Hematopoietic multipotent progenitor cell (in vitro differentiated cells): ENCODE results near the gene ENOX1. TPM values are rescaled to one million over a fixed set of nuclear protein-coding genes. Genes with fewer than 3 reads are reported as not detected.

ENCODE experiments used
- DNase-seq, 3 donors: peaks; one replicate each; pipeline ENCODE4 v3.0.0-alpha.2; 2011 to 2015; ENCODE audit warnings: low read depth in 2 of 3, low spot score in 2 of 3
- total RNA-seq: library from RNA; depleted of rRNA; stranded (reverse); fragments of >200 nt; gene quantifications from one replicate; pipeline ENCODE4 v1.2.3, GENCODE V29; 2012

ENOX1 gene
- total RNA-seq, 1 donor, result 0.54 TPM

DNA sequence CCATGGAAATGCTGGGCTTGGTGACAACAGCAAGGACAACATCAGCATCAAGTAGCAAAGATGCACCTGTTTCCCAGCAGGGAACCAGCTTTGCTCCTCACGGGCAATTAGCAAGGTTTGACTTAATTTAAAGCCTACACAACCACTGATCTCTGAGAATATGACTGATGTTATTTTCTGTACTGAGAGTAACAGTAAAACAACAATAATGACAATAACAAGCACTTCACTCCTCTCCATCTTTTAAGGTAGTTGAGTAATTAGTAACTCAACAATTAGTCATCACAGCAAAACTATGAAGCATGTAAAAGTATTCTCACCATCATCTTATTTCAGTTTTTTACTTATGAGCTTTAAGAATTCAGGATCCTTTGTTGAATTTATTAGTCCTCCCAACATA, 37.3 kb downstream of the ENOX1 start:
- no peak for DNase-seq

- DNase-seq, result no peak
These were observed 42.3 kb downstream of the ENOX1 start for GRCh38 chr13:43744261-43745031.

DNA sequence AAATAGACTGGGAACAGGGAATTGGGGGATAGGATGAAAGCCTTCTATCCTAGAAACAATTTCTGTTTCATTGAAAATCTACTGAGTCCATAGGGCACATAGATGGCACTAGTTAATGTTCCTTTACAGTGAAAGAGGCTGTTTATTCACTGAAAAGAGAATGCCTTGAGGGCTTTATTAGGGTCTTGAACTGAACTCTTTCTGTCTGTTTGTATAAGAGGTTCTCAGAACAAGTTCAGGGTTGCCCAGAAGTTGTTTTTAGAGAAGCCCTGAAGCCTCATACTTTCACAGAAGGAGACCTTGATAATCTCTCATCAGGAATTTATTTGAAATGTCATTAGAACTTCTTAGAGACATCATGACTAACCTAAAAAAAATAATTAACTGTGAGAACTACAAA, 43.9 kb downstream of the ENOX1 start:
- no peak for DNase-seq

- no peak for DNase-seq
These were observed 49.3 kb downstream of the ENOX1 start for GRCh38 chr13:43737392-43737923.

- DNase-seq, result no peak
These were observed 54.0 kb downstream of the ENOX1 start for GRCh38 chr13:43732726-43733125.

DNA sequence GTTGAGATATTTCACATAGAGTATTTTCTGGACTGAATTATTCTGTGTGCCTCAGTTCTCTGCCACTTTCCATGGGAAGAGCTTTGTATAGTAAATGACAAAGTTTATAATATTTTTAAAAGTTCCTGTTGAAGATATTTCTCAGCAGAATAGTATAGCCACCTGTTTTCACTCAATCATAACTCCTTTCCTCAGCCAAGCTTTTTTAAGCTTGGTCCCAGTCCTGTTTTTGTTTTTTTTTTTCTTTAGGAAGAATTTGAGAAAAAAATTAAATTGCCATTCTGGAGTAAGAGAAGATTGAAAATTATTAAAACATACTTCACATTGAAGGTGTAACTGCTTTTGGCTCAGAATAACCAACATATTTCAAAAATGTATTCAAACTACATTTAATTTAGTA, 55.5 kb downstream of the ENOX1 start:
- DNase-seq, result no peak

DNA sequence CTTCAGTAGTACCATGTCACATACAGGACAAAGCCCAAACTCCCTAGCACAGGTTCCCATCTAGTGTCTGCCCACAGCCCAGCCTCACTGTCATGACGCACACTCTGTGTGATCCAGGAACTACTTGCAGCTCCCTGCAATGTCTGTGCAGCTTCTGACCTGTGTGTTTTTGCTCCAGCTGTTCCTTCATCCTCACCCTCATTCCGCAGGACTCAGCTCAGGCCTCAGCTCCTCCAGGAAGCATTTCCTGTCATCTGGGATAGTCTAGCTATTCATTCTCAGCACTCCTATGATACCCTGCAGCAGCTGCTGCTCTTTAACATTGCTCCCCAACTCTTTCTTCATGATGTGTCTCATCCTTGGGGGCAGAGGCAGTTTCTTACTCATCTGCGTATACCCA, 56.1 kb downstream of the ENOX1 start:
- no peak for DNase-seq

DNA sequence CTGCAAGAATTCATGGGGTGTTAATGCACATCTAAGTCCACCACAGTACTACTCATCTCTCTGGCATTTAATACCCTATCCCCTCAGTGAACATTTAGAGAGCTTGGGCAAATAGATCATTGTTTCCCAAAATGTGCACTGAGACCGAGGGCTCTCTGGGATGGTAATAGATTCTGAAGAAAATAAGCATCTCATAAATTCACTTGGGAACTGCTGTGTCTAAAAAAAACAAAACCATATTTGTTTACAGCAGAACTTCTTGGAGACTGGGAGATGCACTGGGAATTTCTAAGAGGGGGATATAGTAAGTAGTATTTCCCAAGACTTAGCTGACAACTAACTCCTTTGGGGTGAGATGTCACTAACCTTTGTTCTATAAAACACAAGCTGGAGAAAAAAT, 58.4 kb downstream of the ENOX1 start:
- no peak for DNase-seq

DNA sequence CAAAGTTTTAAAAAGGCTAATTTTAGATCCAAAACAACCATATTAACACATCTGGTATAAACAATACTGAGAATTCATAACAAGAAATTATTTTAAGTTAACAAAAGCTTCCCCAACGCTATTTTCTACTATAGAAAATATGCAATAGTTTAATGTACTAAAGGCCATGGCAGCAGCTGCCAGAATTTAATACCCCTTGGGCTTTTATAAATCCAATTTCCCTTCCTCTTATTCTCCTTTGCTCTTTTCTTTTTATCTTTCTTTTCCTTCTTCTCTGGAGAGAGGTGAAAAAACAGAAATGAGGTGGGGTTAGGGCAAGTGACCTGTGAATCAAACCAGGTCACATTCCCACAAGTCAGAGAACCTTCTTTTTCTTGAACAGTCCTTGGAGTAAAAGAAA, 58.9 kb downstream of the ENOX1 start:
- no peak for DNase-seq

DNA sequence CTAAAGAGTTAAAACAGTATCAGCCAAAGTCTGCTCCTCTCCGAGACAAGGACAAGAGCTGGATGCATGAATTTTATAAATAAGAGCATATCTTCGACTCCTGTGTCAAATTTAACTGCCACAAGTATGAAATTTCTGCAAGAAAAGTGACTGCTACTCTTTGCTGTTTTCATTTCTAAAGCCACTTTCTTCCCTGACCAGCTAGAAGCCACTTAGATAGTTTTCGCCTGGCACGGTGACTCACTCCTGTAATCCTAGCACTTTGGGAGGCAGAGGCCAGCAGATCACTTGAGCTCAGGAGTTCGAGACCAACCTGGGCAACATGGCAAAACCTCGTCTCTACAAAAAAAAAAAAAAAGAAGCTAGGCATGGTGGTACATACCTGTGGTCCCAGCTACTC, 61.3 kb downstream of the ENOX1 start:
- no peak for DNase-seq

GRCh38 chr13:43720780-43721397, 65.9 kb downstream of the ENOX1 start:
- DNase-seq, result no peak

GRCh38 chr13:43698758-43699157, 88.0 kb downstream of the ENOX1 start:
- no peak for DNase-seq

GRCh38 chr13:43698009-43698408, 88.8 kb downstream of the ENOX1 start:
- no peak for DNase-seq

GRCh38 chr13:43697323-43697722, 89.4 kb downstream of the ENOX1 start:
- DNase-seq, result no peak

DNA sequence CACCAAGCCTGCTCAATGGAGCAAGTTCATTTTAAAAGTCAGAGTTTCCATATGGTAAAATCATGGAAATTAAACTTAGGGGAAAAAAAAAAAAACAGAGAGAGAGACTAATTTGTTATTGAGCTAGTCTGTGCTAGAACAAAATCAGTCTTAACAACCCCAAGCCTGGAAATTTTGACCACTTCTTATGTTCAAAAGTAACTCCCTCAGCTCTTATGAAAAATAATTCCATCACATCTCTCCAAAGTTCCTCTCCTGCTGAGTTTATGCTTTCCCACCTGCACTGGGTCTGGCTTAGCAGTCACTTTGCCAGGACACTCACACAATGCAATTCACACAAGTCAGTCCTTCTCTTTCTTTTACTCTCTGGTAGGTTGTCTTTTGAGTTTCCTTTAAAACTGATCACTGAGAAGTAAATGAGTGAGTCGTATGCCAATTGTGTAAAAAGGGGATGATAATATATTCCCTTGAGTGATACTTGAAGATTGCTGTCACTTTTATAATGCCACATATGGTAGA, 92.6 kb downstream of the ENOX1 start:
- no peak for DNase-seq

DNA sequence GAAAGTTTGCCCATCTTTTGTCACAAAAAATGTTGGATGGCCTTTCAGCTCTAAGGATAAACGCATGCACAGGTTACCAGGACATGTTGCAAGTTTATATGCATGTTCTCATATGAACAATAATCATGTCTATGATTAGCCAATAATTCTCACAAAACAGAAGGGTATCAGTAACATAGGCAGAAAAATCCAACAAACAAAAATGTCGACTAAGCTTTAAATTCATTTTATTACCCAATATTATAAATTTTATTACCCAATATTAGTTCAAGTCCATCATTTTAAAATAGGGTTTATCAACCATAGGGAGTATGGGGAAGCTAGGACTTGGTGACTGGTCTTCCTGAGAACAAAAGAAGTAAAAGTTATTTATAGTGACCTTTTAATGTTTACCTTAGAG, 93.1 kb downstream of the ENOX1 start:
- no peak for DNase-seq

GRCh38 chr13:43688227-43688907, 98.4 kb downstream of the ENOX1 start:
- no peak for DNase-seq

DNA sequence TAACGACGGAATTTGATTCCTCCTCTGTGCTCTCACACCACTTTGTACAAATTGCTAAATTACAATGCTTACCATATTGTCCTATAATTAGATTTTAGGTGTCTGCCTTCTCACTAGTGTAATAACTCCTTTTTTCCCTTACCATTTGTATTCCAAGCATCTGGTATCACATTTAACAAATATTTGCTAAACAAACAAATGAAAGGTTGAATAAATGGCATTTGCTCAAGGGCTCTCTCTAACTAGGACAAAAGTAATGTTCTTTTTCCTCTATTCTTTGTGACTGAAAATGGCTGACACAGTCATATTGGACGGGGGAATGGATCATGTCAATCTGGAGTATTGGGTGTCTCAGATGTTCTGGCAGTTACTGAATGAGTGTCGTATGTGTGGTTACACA, 99.7 kb downstream of the ENOX1 start:
- DNase-seq, result no peak

GRCh38 chr13:43686557-43686956, 100.2 kb downstream of the ENOX1 start:
- DNase-seq, result no peak

DNA sequence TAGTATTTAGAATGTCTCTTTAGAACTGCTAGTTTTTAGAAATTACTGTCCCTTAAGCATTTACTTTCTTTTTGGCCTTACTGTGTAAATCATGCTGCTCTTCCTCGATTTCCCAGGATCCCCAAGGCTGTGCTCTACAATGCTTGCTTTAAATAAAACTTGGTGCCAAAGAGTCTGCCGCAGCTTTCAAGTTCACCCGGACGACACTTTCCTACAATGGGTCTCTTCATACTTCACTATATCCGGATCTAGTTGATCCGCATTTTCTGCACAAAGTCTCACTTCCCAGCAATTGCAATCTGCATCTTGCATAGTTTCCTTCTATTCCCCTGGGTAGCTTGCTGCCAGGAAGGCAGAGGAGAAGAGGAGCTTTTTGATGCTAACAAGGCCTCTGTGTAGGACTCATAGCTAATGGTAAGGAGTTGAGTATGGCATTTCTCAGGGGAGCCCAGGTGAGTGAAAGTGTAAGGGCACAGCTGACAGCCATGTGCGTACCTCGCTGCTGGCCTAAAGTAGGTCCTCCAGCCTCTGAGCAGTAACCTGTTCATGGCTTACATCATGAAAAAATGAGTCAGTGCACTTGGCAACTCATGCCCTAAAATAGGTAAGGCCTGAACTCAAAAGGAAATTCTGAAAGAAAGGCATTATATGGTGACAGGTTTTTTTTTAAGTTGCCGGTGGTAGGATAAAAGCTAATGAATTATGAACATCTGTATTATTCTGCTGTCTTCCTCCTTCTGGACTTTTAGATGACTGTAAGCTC, 101.6 kb downstream of the ENOX1 start:
- no peak for DNase-seq

- DNase-seq, result no peak
These were observed 104.1 kb downstream of the ENOX1 start for GRCh38 chr13:43682701-43683100.
